GM18909 (cell line): Measurements from ENCODE around the gene TIAM1.

Experiments used
- ATAC-seq: cut with Tn5 transposase; IDR thresholded peaks from one replicate; pipeline ENCODE4 v1.9.1; 2021; ENCODE audit warnings: mild to moderate bottlenecking; ENCODE audit not compliant: unreplicated experiment, poor library complexity

The TIAM1 gene

DNA sequence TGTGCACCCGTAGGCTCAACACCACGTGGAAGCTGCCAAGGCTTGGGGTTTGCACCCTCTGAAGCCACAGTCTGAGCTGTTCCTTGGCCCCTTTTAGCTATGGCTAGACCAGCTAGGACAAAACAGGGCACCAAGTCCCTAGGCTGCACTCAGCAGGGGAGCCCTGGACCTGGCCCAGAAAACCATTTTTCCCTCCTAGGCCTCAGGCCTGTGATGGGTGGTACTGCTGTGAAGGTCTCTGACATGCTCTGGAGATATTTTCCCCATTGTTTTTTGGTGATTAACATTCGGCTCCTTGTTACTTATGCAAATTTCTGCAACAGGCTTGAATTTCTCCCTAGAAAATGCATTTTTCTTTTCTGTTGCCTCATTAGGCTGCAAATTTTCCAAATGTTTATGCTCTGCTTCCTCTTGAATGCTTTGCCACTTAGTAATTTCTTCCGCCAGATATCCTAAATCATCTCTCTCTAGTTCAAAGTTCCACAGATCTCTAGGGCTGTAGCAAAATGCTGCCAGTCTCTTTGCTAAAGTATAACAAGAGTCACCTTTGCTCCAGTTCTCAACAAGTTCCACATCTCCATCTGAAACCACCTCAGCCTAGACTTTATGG is 236.8 kb downstream of the TIAM1 start:
- ATAC-seq, result no peak

DNA sequence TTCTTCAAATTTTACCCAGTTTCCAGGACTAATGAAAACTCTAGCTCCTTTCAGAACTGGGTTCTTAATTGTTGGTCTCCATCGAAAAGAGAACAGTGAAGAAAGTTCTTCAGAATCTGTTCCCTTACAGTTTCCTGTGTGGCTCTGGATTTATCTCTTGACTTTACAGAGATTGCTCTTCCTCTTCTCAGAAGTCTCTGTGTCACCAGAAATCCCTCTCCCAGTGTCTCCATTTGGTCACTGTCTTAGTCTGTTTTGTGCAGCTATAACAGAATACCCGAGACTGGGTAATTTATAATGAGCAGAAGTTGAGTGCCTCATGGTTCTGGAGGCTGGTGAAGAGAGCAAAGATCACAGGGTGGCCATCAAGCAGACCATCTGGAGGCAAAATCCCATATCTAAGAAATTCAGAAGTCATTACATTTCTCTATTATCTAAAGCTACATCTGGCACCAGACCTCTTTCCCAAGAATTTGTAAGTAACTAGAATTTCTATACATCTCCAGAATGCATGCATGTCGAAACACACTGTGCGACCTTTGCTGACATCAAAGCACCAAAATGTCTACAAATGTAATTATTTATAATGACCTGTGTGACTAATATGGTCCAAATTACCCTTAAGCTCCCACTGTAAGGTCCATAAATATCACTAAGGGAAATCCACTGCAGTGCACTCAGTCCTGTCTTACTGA is 240.3 kb downstream of the TIAM1 start:
- no peak for ATAC-seq

DNA sequence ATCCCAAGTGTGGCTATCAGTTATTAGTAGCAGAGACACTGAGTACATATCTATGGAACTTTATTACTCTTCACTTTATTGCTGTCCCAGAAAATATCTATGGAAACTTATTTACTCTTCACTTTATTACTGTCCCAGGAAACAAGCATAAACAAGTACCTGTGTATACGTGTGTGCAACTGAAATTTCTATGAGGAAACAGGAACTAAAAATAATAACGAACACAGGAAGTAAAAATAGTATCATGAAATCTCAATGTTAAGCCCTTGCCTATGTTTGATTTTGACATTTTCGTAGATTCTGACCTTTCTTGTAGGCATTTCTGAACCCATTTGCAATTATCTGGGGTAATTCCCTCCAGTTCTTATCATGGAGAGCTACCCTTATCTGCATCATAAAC is 240.9 kb downstream of the TIAM1 start:
- no peak for ATAC-seq

DNA sequence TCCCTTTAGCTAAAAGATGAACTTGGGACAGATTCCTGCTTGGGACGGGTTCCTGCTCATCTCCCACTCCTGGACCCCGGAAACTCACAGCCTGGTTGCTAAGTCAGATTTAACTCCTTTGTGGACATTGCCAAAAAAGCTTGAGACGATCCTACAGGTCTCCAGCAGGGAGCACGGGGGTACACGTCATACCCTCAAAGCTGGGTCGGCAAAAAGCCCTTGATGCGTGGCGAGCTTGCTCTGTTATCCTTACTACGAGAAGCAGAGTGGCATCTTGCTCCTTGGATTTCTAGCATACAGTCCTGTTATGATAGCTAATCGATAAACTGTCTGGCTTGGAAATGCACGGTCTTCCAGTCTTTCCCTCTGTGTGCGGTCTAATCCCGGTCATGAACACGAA is 244.9 kb downstream of the TIAM1 start:
- no peak for ATAC-seq

DNA sequence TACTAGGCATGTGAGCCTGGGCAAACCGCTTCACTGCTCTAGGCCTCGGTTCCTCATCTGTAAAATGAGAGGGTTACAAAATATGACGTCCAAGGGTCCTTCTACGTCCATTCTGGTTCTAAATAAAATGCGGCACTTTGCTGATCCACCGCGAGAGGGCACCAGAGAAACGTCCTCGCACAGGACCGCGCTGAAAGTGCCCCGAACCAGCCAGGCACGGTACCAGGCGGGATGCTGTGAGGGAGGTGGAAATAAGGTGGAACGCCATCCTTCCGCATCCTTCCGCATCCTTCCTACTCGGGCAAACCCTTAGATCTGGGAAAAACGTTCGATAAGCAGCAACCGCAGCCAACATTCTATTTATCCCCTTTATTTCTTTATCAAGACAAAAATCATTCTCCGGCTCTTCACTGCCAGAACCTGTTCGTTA is 245.5 kb downstream of the TIAM1 start:
- peak; percentile 76 for ATAC-seq

DNA sequence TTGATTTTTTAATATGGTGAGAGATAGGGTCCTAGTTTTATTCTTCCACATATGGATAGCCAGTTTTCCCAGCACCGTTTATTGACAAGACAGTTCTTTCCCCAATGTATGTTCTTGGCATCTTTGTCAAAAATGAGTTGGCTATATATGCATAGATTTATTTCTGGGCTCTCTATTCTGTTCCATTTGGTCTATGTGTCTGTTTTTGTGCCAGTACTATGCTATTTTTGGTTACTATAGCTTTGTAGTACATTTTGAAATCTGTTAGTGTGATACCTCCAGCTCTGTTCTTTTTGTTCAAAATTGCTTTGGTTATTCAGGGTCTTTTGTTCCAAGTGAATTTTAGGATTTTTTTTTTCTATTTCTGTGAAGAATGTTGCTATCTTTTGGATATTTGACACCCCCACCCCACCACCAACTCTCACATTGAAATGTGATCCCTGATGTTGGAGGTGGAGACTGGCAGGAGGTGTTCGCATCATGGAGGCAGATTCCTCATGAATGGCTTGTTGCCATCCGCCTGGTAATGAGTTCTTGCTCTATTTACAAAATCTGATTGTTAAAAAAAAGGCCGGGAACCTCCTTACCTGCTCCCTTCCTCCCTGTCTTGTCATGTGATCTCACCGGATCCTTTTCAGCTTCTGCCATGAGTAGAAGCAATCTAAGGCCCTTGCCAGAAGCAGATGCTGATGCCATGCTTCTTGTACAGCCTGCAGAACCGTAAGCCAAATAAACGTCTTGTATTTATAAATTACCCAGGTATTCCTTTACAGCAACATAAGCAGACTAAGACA is 251.0 kb downstream of the TIAM1 start:
- ATAC-seq, result no peak

DNA sequence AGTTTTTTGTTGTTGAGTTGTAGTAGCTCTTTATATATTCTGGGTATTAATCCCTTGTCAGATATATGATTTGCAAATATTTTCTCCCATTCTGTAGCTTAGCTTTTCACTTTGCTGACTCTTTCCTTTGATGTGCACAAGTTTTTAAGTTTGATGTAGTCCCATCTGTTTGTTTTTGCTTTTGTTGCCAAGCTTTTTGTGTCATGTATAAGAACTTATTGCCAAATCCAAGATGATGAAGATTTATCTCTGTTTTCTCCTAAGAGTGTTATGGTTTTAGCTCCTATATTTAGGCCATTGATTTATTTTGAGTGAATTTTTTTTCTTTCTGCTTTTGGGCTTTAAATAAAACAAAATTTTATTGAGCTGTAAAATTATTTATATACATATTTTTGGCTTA is 253.7 kb downstream of the TIAM1 start:
- no peak for ATAC-seq

DNA sequence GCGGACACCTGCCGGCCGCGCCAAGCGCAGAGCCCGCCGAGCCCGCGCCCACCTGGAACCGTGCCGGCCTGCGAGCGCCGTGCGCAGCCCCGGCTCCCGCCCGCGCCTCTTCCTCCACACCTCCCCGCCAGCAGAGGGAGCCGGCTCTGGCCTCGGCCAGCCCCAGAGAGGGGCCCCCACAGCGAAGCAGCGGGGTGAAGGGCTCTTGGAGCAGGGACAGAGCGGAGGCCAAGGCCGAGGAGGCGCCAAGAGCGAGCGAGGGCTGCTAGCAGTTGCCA is 255.6 kb downstream of the TIAM1 start:
- no peak for ATAC-seq

DNA sequence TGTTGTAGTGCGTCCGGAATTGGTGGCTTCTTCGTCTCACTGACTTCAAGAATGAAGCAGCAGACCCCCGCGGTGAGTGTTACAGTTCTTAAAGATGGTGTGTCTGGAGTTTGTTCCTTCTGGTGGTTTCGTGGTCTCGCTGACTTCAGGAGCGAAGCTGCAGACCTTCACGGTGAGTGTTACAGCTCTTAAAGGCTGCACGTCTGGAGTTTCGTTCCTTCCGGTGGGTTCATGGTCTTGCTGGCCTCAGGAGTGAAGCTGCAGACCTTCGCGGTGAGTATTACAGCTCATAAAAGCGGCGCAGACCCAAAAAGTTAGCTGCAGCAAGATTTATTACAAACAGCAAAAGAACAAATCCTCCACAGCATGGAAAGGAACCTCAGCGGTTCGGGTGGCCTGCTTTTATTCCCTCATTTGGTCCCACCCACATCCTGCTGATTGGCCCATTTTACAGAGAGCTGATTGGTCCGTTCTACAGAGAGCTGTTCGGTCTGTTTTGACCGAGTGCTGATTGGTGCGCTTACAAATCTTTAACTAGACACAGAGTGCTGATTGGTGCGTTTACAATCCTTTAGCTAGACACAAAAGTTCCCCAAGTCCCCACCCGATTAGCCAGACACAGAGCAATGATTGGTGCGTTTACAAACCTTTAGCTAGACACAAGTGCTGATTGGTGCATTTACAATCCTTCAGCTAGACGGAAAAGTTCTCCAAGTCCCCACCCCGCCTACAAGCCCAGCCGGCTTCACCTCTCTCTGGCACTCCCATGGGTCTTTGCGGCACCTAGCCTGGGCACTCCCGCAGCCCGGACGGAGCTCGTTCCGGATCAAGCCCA is 256.2 kb downstream of the TIAM1 start:
- ATAC-seq, result no peak

DNA sequence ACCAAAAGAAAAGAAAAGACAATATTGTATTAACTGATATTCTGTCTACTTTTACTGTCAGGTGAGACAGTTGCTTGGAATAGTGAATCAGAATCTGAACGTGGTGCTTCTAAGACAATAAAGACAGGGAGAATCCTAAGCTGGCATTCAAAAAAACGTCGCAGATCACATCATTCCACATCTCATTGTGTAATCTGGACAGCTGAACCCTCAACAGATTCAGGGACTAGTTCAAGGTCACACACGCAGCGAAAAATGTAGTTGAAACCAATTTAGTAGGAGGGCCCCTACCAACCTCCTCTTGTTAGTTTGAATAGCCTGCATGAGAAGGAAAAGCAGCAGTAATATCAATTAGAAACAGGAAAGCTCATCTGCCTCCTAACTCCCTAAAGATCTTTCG is 259.4 kb downstream of the TIAM1 start:
- ATAC-seq, result no peak

DNA sequence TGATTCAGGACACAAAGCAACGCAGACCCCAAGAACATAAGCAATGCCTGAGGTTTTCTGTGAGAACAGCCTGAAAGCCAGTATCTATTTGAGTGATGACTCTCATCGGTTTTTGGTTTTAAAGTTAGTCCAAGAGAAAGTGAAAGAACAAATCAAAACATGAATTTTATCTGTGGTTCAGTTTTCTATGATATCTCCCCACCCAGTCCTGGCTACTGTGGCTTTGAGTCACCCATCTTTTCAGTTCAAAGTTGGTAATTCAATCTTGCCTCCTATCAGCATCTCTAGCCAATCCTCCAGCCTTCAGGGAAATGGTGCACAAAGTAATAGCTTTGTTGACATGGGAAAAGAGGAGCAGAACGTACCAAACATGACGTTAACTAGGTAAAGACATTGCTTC is 265.3 kb downstream of the TIAM1 start:
- ATAC-seq, result peak; percentile 71

DNA sequence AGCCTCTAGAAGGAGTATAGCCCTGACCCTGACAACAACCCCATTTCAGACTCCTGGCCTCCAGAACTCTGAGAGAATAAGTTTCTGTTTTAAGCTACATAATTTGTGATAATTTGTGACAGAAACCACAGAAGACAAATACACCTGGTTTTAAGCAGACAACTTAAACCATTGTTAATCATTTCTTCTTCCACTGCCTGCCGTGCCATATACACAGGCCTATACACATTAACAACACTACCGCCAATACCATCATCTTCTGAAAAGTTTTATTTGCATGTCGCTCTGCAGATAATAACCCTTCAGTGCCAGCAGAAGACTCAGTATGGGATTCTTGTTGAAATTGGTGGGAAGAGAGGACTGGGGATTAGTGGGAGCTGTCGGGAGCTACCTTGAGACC is 265.8 kb downstream of the TIAM1 start:
- ATAC-seq, result peak; percentile 78

DNA sequence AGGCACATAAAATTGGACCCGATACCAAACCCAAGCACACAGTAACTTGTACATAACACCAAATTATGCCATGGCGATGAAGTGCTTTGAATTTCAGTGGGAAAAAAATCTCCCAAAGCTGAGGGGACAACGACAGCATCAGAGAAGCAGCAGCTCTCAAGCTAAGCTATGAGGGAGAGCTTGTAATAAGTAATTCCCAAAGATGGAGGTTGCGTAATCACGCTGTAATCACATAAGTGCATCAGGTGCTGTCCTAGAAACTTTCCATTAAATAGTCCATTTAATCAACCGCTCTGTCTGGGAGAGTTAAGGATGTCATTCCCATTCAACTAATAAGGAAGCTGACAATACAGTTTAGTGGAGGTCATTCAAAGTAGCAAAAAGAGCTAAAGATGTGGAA is 268.2 kb downstream of the TIAM1 start:
- ATAC-seq, result no peak

DNA sequence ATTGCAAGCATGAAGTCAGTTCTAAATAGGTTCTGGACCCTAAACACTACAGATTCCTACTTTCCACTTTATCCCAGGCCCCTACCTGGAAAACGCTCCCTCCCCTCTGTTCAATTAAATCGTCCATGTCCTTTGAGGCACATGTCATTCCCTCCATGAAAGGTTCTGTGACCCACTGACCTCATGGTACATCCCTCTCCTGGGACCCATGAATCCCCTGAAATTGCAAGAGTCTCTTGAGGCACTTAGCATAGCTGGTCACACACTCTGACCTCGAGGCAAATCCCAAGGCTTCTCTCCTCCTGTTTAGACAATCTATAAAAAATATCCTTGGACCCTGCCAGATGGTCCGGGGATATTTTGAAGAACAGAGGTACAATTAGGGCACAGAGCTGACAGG is 271.5 kb downstream of the TIAM1 start:
- ATAC-seq, result no peak
